MCF 10A (cell line): ENCODE data around the gene PARD3B. TPM values are rescaled to one million over a fixed set of nuclear protein-coding genes. Genes with fewer than 3 reads are reported as not detected.

ENCODE experiments used
- BruUV-seq: library from RNA; stranded (reverse); fragments of 400-500 nt; replicated peaks from 2 replicates; lab custom pipeline; 2021; lab: Mats Ljungman, UMichigan
- CTCF ChIA-PET: fragments of 300-600 bp; sonication (Branson Sonifier 250); formaldehyde crosslinking; extraction: SDS; loops from one replicate; lab custom pipeline; 2021; ENCODE audit warnings: antibody characterized with exemption, inconsistent platforms; lab: Yijun Ruan, JAX
- POLR2A ChIA-PET: fragments of 300-600, 350-650 bp; sonication (Branson Sonifier 250); formaldehyde crosslinking; extraction: SDS; loops from one replicate; lab custom pipeline; 2020; ENCODE audit warnings: antibody characterized with exemption, inconsistent platforms; lab: Yijun Ruan, JAX
- DNase-seq: peaks from one replicate; pipeline ENCODE4 v3.0.0-alpha.2; 2018; ENCODE audit not compliant: unreplicated experiment
- H3K27ac Mint-ChIP-seq: one replicate; pipeline ENCODE4 v1.8.0; 2022; ENCODE audit warnings: mild to moderate bottlenecking, low read depth, mixed read lengths; ENCODE audit not compliant: unreplicated experiment
- H3K27me3 Mint-ChIP-seq: one replicate; pipeline ENCODE4 v1.8.0; 2022; ENCODE audit warnings: mixed read lengths; ENCODE audit not compliant: insufficient read depth, unreplicated experiment
- H3K36me3 Mint-ChIP-seq: one replicate; pipeline ENCODE4 v1.8.0; 2022; ENCODE audit warnings: mild to moderate bottlenecking, moderate library complexity, mixed read lengths; ENCODE audit not compliant: insufficient read depth, unreplicated experiment
- H3K4me1 Mint-ChIP-seq: one replicate; pipeline ENCODE4 v1.8.0; 2022; ENCODE audit warnings: mixed read lengths; ENCODE audit not compliant: insufficient read depth, unreplicated experiment
- H3K4me3 Mint-ChIP-seq: one replicate; pipeline ENCODE4 v1.8.0; 2022; ENCODE audit warnings: mild to moderate bottlenecking, moderate library complexity, mixed read lengths; ENCODE audit not compliant: unreplicated experiment
- H3K9me3 Mint-ChIP-seq: one replicate; pipeline ENCODE4 v1.8.0; 2022; ENCODE audit warnings: mixed read lengths; ENCODE audit not compliant: unreplicated experiment
- CTCF ChIP-seq: fragments of 200-600 bp; IDR thresholded peaks from one replicate; pipeline ENCODE4 v1.8.0; 2022; ENCODE audit warnings: antibody characterized with exemption, mild to moderate bottlenecking; ENCODE audit not compliant: unreplicated experiment
- intact Hi-C: fragments of 100-400 bp; cut with micrococcal nuclease; formaldehyde crosslinking; loops from 2 replicates; pipeline ENCODE4 v1.14.1; 2022
- total RNA-seq: library from RNA; stranded (reverse); gene quantifications from 2 replicates; pipeline ENCODE4 v1.2.3, GENCODE V29; 2022

Gene PARD3B
- total RNA-seq, 1 experiment from 2014 or later = 11.6 TPM

GRCh38 chr2:204933735-204934374 is 388.6 kb downstream of the PARD3B start:
- no peaks in the 10 kb centered on the region for H3K36me3 Mint-ChIP-seq
- BruUV-seq = no TSS peak
- no peaks in the 10 kb centered on the region for H3K27me3 Mint-ChIP-seq
- TF ChIP-seq CTCF = no peak
- intact Hi-C loops = no loop called here
- H3K4me3 Mint-ChIP-seq = no peak overlapping the region
- ChIA-PET CTCF (no interaction called here), POLR2A (no interaction called here)
- no peak overlapping the region for H3K27ac Mint-ChIP-seq
- no peaks in the 10 kb centered on the region for H3K4me1 Mint-ChIP-seq
- no peaks in the 10 kb centered on the region for H3K9me3 Mint-ChIP-seq
- no peak for DNase-seq

GRCh38 chr2:204944927-204945326 is 399.7 kb downstream of the PARD3B start:
- Mint-ChIP-seq H3K4me3 (no peak overlapping the region), H3K27me3 (no peaks in the 10 kb centered on the region), H3K9me3 (peaks cover 29% of the 10 kb centered on the region), H3K4me1 (no peaks in the 10 kb centered on the region), H3K36me3 (no peaks in the 10 kb centered on the region), H3K27ac (no peak overlapping the region)
- TF ChIP-seq CTCF = no peak
- no peak for DNase-seq
- no TSS peak for BruUV-seq
- ChIA-PET POLR2A (interaction anchor here (0.7 kb wide), 1 partner anchor 698 kb away, joined by 5 read pairs; no protein-coding TSS in a partner anchor), CTCF (interaction anchor here (0.6 kb wide), 1 partner anchor 295 kb away, joined by 3 read pairs; no protein-coding TSS in a partner anchor)
- intact Hi-C loops = no loop called here

GRCh38 chr2:204945376-204945775 is 400.1 kb downstream of the PARD3B start:
- BruUV-seq = no TSS peak
- ChIA-PET CTCF (interaction anchor here (0.6 kb wide), 1 partner anchor 445 kb away, joined by 3 read pairs; no protein-coding TSS in a partner anchor), POLR2A (no interaction called here)
- H3K27ac Mint-ChIP-seq = no peak overlapping the region
- H3K27me3 Mint-ChIP-seq = no peaks in the 10 kb centered on the region
- H3K9me3 Mint-ChIP-seq = peaks cover 29% of the 10 kb centered on the region
- intact Hi-C loops = no loop called here
- DNase-seq = no peak
- no peaks in the 10 kb centered on the region for H3K36me3 Mint-ChIP-seq
- no peak for TF ChIP-seq CTCF
- H3K4me1 Mint-ChIP-seq = no peaks in the 10 kb centered on the region
- no peak overlapping the region for H3K4me3 Mint-ChIP-seq

- CTCF ChIA-PET = interaction anchor here (0.6 kb wide), 1 partner anchor 16 kb away, joined by 3 read pairs; no protein-coding TSS in a partner anchor
- H3K9me3 Mint-ChIP-seq = peaks cover 29% of the 10 kb centered on the region
- no TSS peak for BruUV-seq
Observed at GRCh38 chr2:204946892-204947291, 401.6 kb downstream of the PARD3B start.

More at GRCh38 chr2:204946892-204947291, 401.6 kb downstream of the PARD3B start:
- intact Hi-C loops = no loop called here
- Mint-ChIP-seq H3K4me1 (no peaks in the 10 kb centered on the region), H3K36me3 (no peaks in the 10 kb centered on the region), H3K4me3 (no peak overlapping the region), H3K27ac (no peak overlapping the region), H3K27me3 (no peaks in the 10 kb centered on the region)
- no peak for TF ChIP-seq CTCF
- no peak for DNase-seq
- POLR2A ChIA-PET = no interaction called here
